HEK293 (cell line): ENCODE measurements around the gene SUGP1.

Experiments
- CTCF ChIA-PET: fragments of 350-600 bp; formaldehyde crosslinking; extraction: SDS; loops from one replicate; lab custom pipeline; 2021; ENCODE audit warnings: antibody characterized with exemption; lab: Yijun Ruan, JAX
- POLR2A ChIA-PET: fragments of 300-600 bp; formaldehyde crosslinking; extraction: SDS; loops from one replicate; lab custom pipeline; 2020; ENCODE audit warnings: antibody characterized with exemption, inconsistent platforms; lab: Yijun Ruan, JAX
- H3K27ac ChIP-seq: fragments of 200-500 bp; sonication (Bioruptor generic); 2 replicates; pipeline ENCODE4 v1.5.1; 2014; ENCODE audit warnings: low read depth, low read length, control low read depth, inconsistent platforms; ENCODE audit errors: extremely low read depth
- H3K36me3 ChIP-seq, 2 experiments: fragments of 200-500 bp in 1 of 2; sonication (Bioruptor generic) in 1 of 2; 1 replicate in 1 of 2; 2 replicates in 1 of 2; pipeline ENCODE4 v1.5.1; 2014 to 2017; ENCODE audit warnings: inconsistent platforms in 2 of 2, low read length in 2 of 2; ENCODE audit not compliant: control insufficient read depth in 2 of 2, insufficient read depth in 1 of 2
- H3K4me1 ChIP-seq: fragments of 200-500 bp; sonication (Bioruptor generic); 2 replicates; pipeline ENCODE4 v1.5.1; 2014; ENCODE audit warnings: mild to moderate bottlenecking, low read length, inconsistent platforms; ENCODE audit not compliant: control insufficient read depth, insufficient read depth
- H3K4me3 ChIP-seq: 2 replicates; pipeline ENCODE4 v1.5.1; 2011; ENCODE audit warnings: low read depth, mild to moderate bottlenecking, control low read depth, low read length, moderate library complexity
- H3K9me3 ChIP-seq: fragments of 200-500 bp; sonication (Bioruptor generic); 2 replicates; pipeline ENCODE4 v1.5.1; 2014; ENCODE audit warnings: low read depth, low read length, inconsistent platforms; ENCODE audit not compliant: control insufficient read depth, insufficient read depth
- GLI2 ChIP-seq: fragments of 450-650 bp; formaldehyde crosslinking; IDR thresholded peaks from 2 replicates; pipeline ENCODE4; 2017; ENCODE audit warnings: missing biosample characterization, missing genetic modification characterization, low read depth, borderline replicate concordance
- KLF7 ChIP-seq: fragments of 450-650 bp; formaldehyde crosslinking; IDR thresholded peaks from 2 replicates; pipeline ENCODE4 v1.5.1; 2016; ENCODE audit warnings: missing biosample characterization, missing genetic modification characterization, borderline replicate concordance
- MZF1 ChIP-seq: fragments of 450-650 bp; formaldehyde crosslinking; IDR thresholded peaks from 2 replicates; pipeline ENCODE4 v1.5.1; 2017; ENCODE audit warnings: missing biosample characterization, missing genetic modification characterization, borderline replicate concordance
- PRDM4 ChIP-seq: fragments of 450-650 bp; formaldehyde crosslinking; IDR thresholded peaks from 2 replicates; pipeline ENCODE4 v1.5.1; 2017; ENCODE audit warnings: missing biosample characterization, missing genetic modification characterization
- REST ChIP-seq: fragments of 450-650 bp; formaldehyde crosslinking; IDR thresholded peaks from 2 replicates; pipeline ENCODE4 v1.5.1; 2016; ENCODE audit warnings: missing biosample characterization, missing genetic modification characterization
- SP3 ChIP-seq: fragments of 450-650 bp; formaldehyde crosslinking; IDR thresholded peaks from 2 replicates; pipeline ENCODE4 v1.5.1; 2016; ENCODE audit warnings: missing biosample characterization, missing genetic modification characterization
- TRIM28 ChIP-seq: IDR thresholded peaks from 2 replicates; pipeline ENCODE4 v1.6.1; 2011; ENCODE audit warnings: low read length, control low read depth, borderline replicate concordance
- TSHZ1 ChIP-seq: fragments of 450-650 bp; formaldehyde crosslinking; IDR thresholded peaks from 2 replicates; pipeline ENCODE4 v1.5.1; 2016; ENCODE audit warnings: missing biosample characterization, missing genetic modification characterization, borderline replicate concordance
- ZBTB20 ChIP-seq: fragments of 450-650 bp; formaldehyde crosslinking; IDR thresholded peaks from 2 replicates; pipeline ENCODE4 v1.5.1; 2016; ENCODE audit warnings: missing biosample characterization, missing genetic modification characterization
- ZBTB48 ChIP-seq: fragments of 450-650 bp; formaldehyde crosslinking; IDR thresholded peaks from 2 replicates; pipeline ENCODE4 v1.5.1; 2016; ENCODE audit warnings: missing biosample characterization, missing genetic modification characterization
- ZFP37 ChIP-seq: fragments of 450-650 bp; formaldehyde crosslinking; IDR thresholded peaks from 2 replicates; pipeline ENCODE4 v1.5.1; 2016; ENCODE audit warnings: missing biosample characterization, missing genetic modification characterization
- ZNF169 ChIP-seq: fragments of 450-650 bp; formaldehyde crosslinking; IDR thresholded peaks from 2 replicates; pipeline ENCODE4 v1.5.1; 2016; ENCODE audit warnings: missing biosample characterization, missing genetic modification characterization
- ZNF2 ChIP-seq: fragments of 450-650 bp; formaldehyde crosslinking; IDR thresholded peaks from 2 replicates; pipeline ENCODE4 v1.5.1; 2016; ENCODE audit warnings: missing biosample characterization, missing genetic modification characterization
- ZNF248 ChIP-seq: fragments of 450-650 bp; formaldehyde crosslinking; IDR thresholded peaks from 2 replicates; pipeline ENCODE4 v1.5.1; 2017; ENCODE audit warnings: missing biosample characterization, missing genetic modification characterization
- ZNF26 ChIP-seq: fragments of 450-650 bp; formaldehyde crosslinking; IDR thresholded peaks from 2 replicates; pipeline ENCODE4 v1.5.1; 2016; ENCODE audit warnings: missing biosample characterization, missing genetic modification characterization
- ZNF266 ChIP-seq: fragments of 450-650 bp; formaldehyde crosslinking; IDR thresholded peaks from 2 replicates; pipeline ENCODE4 v1.5.1; 2016; ENCODE audit warnings: missing biosample characterization, missing genetic modification characterization, low read depth
- ZNF324 ChIP-seq: fragments of 450-650 bp; formaldehyde crosslinking; IDR thresholded peaks from 2 replicates; pipeline ENCODE4 v1.5.1; 2016; ENCODE audit warnings: missing biosample characterization, missing genetic modification characterization
- ZNF423 ChIP-seq: fragments of 450-650 bp; formaldehyde crosslinking; IDR thresholded peaks from 2 replicates; pipeline ENCODE4 v1.5.1; 2016; ENCODE audit warnings: missing biosample characterization, missing genetic modification characterization
- ZNF488 ChIP-seq: fragments of 450-650 bp; formaldehyde crosslinking; IDR thresholded peaks from 2 replicates; pipeline ENCODE4 v1.5.1; 2016; ENCODE audit warnings: missing biosample characterization, missing genetic modification characterization
- ZNF514 ChIP-seq: fragments of 450-650 bp; formaldehyde crosslinking; IDR thresholded peaks from 2 replicates; pipeline ENCODE4 v1.5.1; 2016; ENCODE audit warnings: missing biosample characterization, missing genetic modification characterization
- ZNF521 ChIP-seq: fragments of 450-650 bp; formaldehyde crosslinking; IDR thresholded peaks from 2 replicates; pipeline ENCODE4 v1.5.1; 2017; ENCODE audit warnings: missing biosample characterization, mild to moderate bottlenecking, missing genetic modification characterization
- ZNF624 ChIP-seq: fragments of 450-650 bp; formaldehyde crosslinking; IDR thresholded peaks from 2 replicates; pipeline ENCODE4 v1.5.1; 2017; ENCODE audit warnings: missing biosample characterization, missing genetic modification characterization
- ZSCAN4 ChIP-seq: fragments of 450-650 bp; formaldehyde crosslinking; IDR thresholded peaks from 2 replicates; pipeline ENCODE4 v1.5.1; 2017; ENCODE audit warnings: missing biosample characterization, missing genetic modification characterization
- ZXDB ChIP-seq: fragments of 450-650 bp; formaldehyde crosslinking; IDR thresholded peaks from 2 replicates; pipeline ENCODE4 v1.5.1; 2016; ENCODE audit warnings: missing biosample characterization, missing genetic modification characterization

Gene SUGP1

GRCh38 chr19:19335408-19336158 is 15.3 kb upstream of the SUGP1 start (continued):
- no peak for TF ChIP-seq ZNF26 (tag by site-specific recombination)
- TF ChIP-seq ZNF521 (tag by site-specific recombination), result no peak
- no peak for TF ChIP-seq GLI2 (tag by site-specific recombination)
- no peak for TF ChIP-seq ZFP37 (tag by site-specific recombination)
- TF ChIP-seq ZNF423 (tag by site-specific recombination), result no peak
- TF ChIP-seq ZNF624 (tag by site-specific recombination), result no peak
- TF ChIP-seq TSHZ1, result no peak
- TF ChIP-seq, all 188 proteins: peak for 0

GRCh38 chr19:19334989-19335344 is 14.7 kb upstream of the SUGP1 start:
- ChIA-PET POLR2A (no interaction called here), CTCF (interaction anchor here (0.7 kb wide), 1 partner anchor 72 kb away, joined by 3 read pairs; no protein-coding TSS in a partner anchor)
- TF ChIP-seq ZNF488 (tag by site-specific recombination) (no peak), ZNF266 (tag by site-specific recombination) (no peak), ZNF169 (tag by site-specific recombination) (no peak), REST (tag by site-specific recombination) (no peak), ZNF324 (tag by site-specific recombination) (no peak), KLF7 (tag by site-specific recombination) (no peak), ZXDB (tag by site-specific recombination) (no peak), ZBTB20 (tag by site-specific recombination) (no peak), TRIM28 (no peak), PRDM4 (tag by site-specific recombination) (no peak), ZNF514 (tag by site-specific recombination) (no peak), ZBTB48 (tag by site-specific recombination) (no peak), ZNF248 (no peak), SP3 (tag by site-specific recombination) (no peak), ZSCAN4 (tag by site-specific recombination) (no peak), MZF1 (tag by site-specific recombination) (no peak), ZNF2 (tag by site-specific recombination) (no peak)
- H3K9me3 ChIP-seq, result no peaks in the 10 kb centered on the region
- no peaks in the 10 kb centered on the region for H3K4me1 ChIP-seq
- peaks cover 18 to 82% of the 10 kb centered on the region in 2 experiments for H3K36me3 ChIP-seq
- H3K27ac ChIP-seq, result no peak overlapping the region; the same call in 1 of the 2 replicates
- no peak overlapping the region for H3K4me3 ChIP-seq
